ENCODE data around the gene RNASE7.
A peak's percentile ranks its signal among the peaks of the same experiment; 100 is the strongest.

The RNASE7 gene

GRCh38 chr14:21088687-21089086 lies 46.5 kb downstream of the RNASE7 start:
- DNase-seq: no peak

GRCh38 chr14:21089271-21089670 lies 47.1 kb downstream of the RNASE7 start:
- DNase-seq: no peak

GRCh38 chr14:21089877-21090193 lies 47.7 kb downstream of the RNASE7 start:
- no peak for DNase-seq

- DNase-seq: no peak
Observed at GRCh38 chr14:21090194-21090939, 48.2 kb downstream of the RNASE7 start.

- no peak for DNase-seq
Observed at GRCh38 chr14:21090940-21091663, 48.9 kb downstream of the RNASE7 start.

DNA sequence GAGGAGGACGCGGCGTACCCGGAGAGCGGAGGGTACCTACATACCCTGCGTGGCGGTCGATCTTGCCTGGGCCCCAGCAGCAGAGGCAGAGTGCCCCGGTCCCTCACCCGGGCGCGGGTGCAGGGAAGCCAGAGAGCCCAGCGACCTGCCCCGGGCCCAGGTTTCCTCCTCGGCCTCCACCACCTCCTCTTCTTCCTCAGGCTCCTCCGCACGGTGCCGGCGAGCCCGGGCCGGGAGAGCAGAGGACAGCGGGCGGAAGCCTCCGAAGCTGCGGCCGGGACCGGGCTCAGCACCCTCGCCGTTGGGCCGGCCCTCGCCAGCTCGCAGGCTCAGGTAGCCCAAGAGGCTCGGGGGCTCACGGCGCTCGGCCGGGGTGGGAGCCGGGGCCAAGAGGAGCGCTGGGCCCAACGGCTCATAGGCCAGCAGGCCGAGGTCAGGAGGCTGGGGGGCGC lies 49.7 kb downstream of the RNASE7 start:
- DNase-seq: no peak

DNA sequence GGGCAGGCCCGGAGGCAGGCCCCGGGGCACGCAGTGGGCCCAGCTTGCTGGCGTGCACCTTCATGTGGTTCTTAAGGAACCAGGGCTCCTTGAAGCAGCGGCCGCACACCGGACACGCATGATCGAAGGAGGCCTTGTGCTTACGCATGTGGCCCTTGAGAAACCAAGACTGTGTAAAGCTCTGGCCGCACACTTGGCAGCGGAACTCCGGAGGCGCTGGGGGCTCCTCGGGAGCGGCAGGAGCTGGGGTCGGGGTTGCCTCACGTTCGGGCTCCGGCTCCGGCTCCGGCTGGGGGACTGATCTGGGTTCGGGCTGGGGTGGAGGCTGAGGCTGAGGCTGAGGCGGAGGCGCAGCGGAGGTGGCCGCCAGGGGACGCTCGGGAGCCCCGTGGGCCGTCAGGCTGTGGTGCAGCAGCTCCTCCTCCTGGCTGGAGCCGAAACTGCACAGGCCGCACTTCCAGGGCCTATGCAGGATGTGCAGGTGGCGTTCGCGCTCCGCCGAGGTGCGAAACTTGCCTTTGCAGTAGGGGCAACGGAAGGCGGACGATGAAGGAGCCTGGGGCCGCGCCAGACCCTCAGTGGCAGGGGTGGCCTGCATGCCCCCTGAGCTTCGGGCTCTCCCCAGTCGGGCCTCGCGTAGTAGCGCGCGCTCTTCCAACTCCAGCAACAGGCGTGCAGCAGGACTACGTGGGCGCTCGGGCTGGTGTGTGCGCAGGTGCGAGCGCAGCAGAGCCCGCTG lies 50.3 kb downstream of the RNASE7 start:
- peak; percentile 22 for DNase-seq

GRCh38 chr14:21093018-21093417 lies 50.9 kb downstream of the RNASE7 start:
- DNase-seq: no peak

Data from NCI-H226 (cell line).